Measurements from ENCODE around the gene TRIP4. TPM values are rescaled to one million over a fixed set of nuclear protein-coding genes. Genes with fewer than 3 reads are reported as not detected.
"Not testable (repeated sequence)": the region's sequence is repeated elsewhere in the genome, so short reads cannot be mapped to it uniquely, and the experiment has no call there.

TRIP4 gene
- total RNA-seq, 2 donors from 2014 or later = 28.0 to 32.4 TPM

GRCh38 chr15:64386291-64386690, 1.3 kb upstream of the TRIP4 start:
- Histone ChIP-seq H3K36me3 (no peaks in the 10 kb centered on the region), H3K27me3 (no peaks in the 10 kb centered on the region), H3K9me3 (no peaks in the 10 kb centered on the region), H3K9ac (ENCODE audit: low read depth in 2 of 2, low read length in 2 of 2) (no peak overlapping the region), H3K4me3 (no peak overlapping the region), H3K27ac (no peak overlapping the region), H3K4me1 (peaks cover 7% of the 10 kb centered on the region)
- no peak for DNase-seq
- TF ChIP-seq CTCF (IDR thresholded peaks at IDR 0.05) = no peak
- intact Hi-C loops (cut with DNase I) = no loop called here

GRCh38 chr15:64389036-64389435, 1.4 kb downstream of the TRIP4 start:
- no peak for TF ChIP-seq CTCF (IDR thresholded peaks at IDR 0.05)
- Histone ChIP-seq H3K36me3 (no peaks in the 10 kb centered on the region), H3K9ac (ENCODE audit: low read depth in 2 of 2, low read length in 2 of 2) (no peak overlapping the region), H3K4me3 (no peak overlapping the region), H3K27ac (no peak overlapping the region), H3K27me3 (no peaks in the 10 kb centered on the region), H3K4me1 (peaks cover 7% of the 10 kb centered on the region), H3K9me3 (no peaks in the 10 kb centered on the region)
- intact Hi-C loops (cut with DNase I) = no loop called here
- DNase-seq = no peak

GRCh38 chr15:64392471-64392870, 4.8 kb downstream of the TRIP4 start:
- H3K9ac ChIP-seq (ENCODE audit: low read depth in 2 of 2, low read length in 2 of 2); H3K4me3 ChIP-seq; H3K27me3 ChIP-seq; H3K4me1 ChIP-seq; H3K9me3 ChIP-seq; intact Hi-C loops (cut with DNase I); H3K36me3 ChIP-seq; DNase-seq; H3K27ac ChIP-seq: not testable (repeated sequence)

- Histone ChIP-seq H3K27me3 (no peaks in the 10 kb centered on the region), H3K27ac (no peak overlapping the region), H3K4me1 (no peaks in the 10 kb centered on the region), H3K9me3 (no peaks in the 10 kb centered on the region), H3K36me3 (peaks cover 16% of the 10 kb centered on the region), H3K9ac (ENCODE audit: low read depth in 2 of 2, low read length in 2 of 2) (no peak overlapping the region), H3K4me3 (no peak overlapping the region)
- no peak for TF ChIP-seq CTCF (IDR thresholded peaks at IDR 0.05)
- intact Hi-C loops (cut with DNase I) = no loop called here
- no peak for DNase-seq
Measured at GRCh38 chr15:64396789-64397188, 9.2 kb downstream of the TRIP4 start.

- no peak overlapping the region for H3K27ac ChIP-seq
- H3K9ac ChIP-seq (ENCODE audit: low read depth in 2 of 2, low read length in 2 of 2) = no peak overlapping the region
- TF ChIP-seq CTCF (IDR thresholded peaks at IDR 0.05) = no peak
- H3K36me3 ChIP-seq = peaks cover 20% of the 10 kb centered on the region
- intact Hi-C loops (cut with DNase I) = no loop called here
- H3K9me3 ChIP-seq = no peaks in the 10 kb centered on the region
- H3K4me1 ChIP-seq = no peaks in the 10 kb centered on the region
- H3K4me3 ChIP-seq = no peak overlapping the region
- DNase-seq = no peak
- H3K27me3 ChIP-seq = no peaks in the 10 kb centered on the region
Measured at GRCh38 chr15:64398575-64398974, 10.9 kb downstream of the TRIP4 start.

- Histone ChIP-seq H3K9ac (ENCODE audit: low read depth in 2 of 2, low read length in 2 of 2) (no peak overlapping the region), H3K36me3 (peaks cover 20% of the 10 kb centered on the region), H3K9me3 (no peaks in the 10 kb centered on the region), H3K27me3 (no peaks in the 10 kb centered on the region), H3K27ac (no peak overlapping the region), H3K4me3 (no peak overlapping the region), H3K4me1 (no peaks in the 10 kb centered on the region)
- no peak for DNase-seq
- TF ChIP-seq CTCF (IDR thresholded peaks at IDR 0.05) = no peak
- intact Hi-C loops (cut with DNase I) = no loop called here
Measured at GRCh38 chr15:64400583-64400982, 12.9 kb downstream of the TRIP4 start.

Data from colonic mucosa (tissue), 4 donors.